HL-60 (cell line): ENCODE measurements around the gene CD80.

Source experiments
- CTCF ChIP-seq: IDR thresholded peaks from one replicate; pipeline ENCODE4 v1.5.1; 2011; ENCODE audit warnings: low read length, control low read depth, inconsistent platforms; ENCODE audit not compliant: insufficient read depth
- POLR2AphosphoS5 ChIP-seq: IDR thresholded peaks from 2 replicates; pipeline ENCODE4 v1.6.1; 2012; ENCODE audit warnings: low read depth
- SPI1 ChIP-seq: IDR thresholded peaks from 2 replicates; pipeline ENCODE4 v1.6.1; 2012; ENCODE audit warnings: low read depth, mild to moderate bottlenecking, borderline replicate concordance
- TF ChIP-seq, protein P1 (sequence below): IDR thresholded peaks from 2 replicates; pipeline ENCODE4 v1.6.1; 2012; ENCODE audit warnings: low read depth; ENCODE audit not compliant: insufficient replicate concordance

DNA sequence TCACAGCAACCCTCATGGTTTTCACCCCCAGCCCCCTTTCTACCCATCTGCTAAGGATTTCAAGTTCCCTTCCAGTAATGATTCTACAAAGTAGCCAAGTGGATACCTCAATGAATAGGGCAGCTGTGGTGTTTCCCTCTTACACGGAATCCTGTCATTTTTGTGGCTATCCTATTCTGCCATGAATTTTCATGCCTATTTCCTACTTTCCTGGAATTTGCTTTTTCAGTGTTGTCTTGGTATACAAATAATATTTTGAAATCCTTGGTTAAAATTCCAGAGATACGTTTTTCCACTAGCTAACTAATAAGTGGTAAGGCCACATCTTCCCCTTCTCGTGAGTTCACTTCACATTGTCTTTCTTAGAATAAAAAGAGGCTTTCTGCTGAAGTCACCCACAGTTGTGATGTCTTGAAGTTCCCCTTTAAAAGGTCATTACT, 27.3 kb upstream of the CD80 start:
- TF ChIP-seq CTCF (no peak), POLR2AphosphoS5 (no peak), SPI1 (no peak)
- TF ChIP-seq, protein P1, sequence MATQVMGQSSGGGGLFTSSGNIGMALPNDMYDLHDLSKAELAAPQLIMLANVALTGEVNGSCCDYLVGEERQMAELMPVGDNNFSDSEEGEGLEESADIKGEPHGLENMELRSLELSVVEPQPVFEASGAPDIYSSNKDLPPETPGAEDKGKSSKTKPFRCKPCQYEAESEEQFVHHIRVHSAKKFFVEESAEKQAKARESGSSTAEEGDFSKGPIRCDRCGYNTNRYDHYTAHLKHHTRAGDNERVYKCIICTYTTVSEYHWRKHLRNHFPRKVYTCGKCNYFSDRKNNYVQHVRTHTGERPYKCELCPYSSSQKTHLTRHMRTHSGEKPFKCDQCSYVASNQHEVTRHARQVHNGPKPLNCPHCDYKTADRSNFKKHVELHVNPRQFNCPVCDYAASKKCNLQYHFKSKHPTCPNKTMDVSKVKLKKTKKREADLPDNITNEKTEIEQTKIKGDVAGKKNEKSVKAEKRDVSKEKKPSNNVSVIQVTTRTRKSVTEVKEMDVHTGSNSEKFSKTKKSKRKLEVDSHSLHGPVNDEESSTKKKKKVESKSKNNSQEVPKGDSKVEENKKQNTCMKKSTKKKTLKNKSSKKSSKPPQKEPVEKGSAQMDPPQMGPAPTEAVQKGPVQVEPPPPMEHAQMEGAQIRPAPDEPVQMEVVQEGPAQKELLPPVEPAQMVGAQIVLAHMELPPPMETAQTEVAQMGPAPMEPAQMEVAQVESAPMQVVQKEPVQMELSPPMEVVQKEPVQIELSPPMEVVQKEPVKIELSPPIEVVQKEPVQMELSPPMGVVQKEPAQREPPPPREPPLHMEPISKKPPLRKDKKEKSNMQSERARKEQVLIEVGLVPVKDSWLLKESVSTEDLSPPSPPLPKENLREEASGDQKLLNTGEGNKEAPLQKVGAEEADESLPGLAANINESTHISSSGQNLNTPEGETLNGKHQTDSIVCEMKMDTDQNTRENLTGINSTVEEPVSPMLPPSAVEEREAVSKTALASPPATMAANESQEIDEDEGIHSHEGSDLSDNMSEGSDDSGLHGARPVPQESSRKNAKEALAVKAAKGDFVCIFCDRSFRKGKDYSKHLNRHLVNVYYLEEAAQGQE = no peak
